Keratinocyte (primary cell): Measurements from ENCODE around the gene DPF3. TPM values are rescaled to one million over a fixed set of nuclear protein-coding genes. Genes with fewer than 3 reads are reported as not detected.

ENCODE experiments used
- DNase-seq: peaks from one replicate; pipeline ENCODE4 v3.0.0-alpha.2; 2011; ENCODE audit warnings: low read depth, missing footprints, low spot score
- FAIRE-seq: peaks from 2 replicates; lab custom pipeline; 2011; peaks lifted over from hg19 to GRCh38; lab: Jason Lieb, UNC
- H2AFZ ChIP-seq: 2 replicates; pipeline ENCODE4 v1.6.0; 2012; ENCODE audit warnings: low read length, control low read depth, inconsistent platforms; ENCODE audit not compliant: control insufficient read depth
- H3K27ac ChIP-seq: 2 replicates; pipeline ENCODE4 v1.5.1; 2011; ENCODE audit warnings: low read length; ENCODE audit not compliant: control insufficient read depth, insufficient read depth
- H3K27me3 ChIP-seq: 3 replicates; pipeline ENCODE4 v1.6.0; 2011; ENCODE audit warnings: low read length; ENCODE audit not compliant: control insufficient read depth, insufficient read depth; ENCODE audit errors: extremely low read depth
- H3K36me3 ChIP-seq, 2 experiments: 2 replicates in 1 of 2; 3 replicates in 1 of 2; pipeline ENCODE4 v1.5.1; 2011; ENCODE audit warnings: low read length in 2 of 2, mild to moderate bottlenecking in 1 of 2; ENCODE audit not compliant: control insufficient read depth in 2 of 2, insufficient read depth in 2 of 2; ENCODE audit errors: extremely low read depth in 1 of 2
- H3K4me1 ChIP-seq: 3 replicates; pipeline ENCODE4 v1.5.1; 2011; ENCODE audit warnings: low read length; ENCODE audit not compliant: control insufficient read depth, insufficient read depth; ENCODE audit errors: extremely low read depth
- H3K4me2 ChIP-seq: 3 replicates; pipeline ENCODE4 v1.6.0; 2011; ENCODE audit warnings: low read depth, low read length; ENCODE audit not compliant: control insufficient read depth, insufficient read depth; ENCODE audit errors: extremely low read depth
- H3K4me3 ChIP-seq, 3 experiments: fragments of 200-600 bp in 1 of 3; sonication (generic) in 1 of 3; 2 replicates in 2 of 3; 3 replicates in 1 of 3; pipeline ENCODE4 v1.5.1; 2011 to 2016; ENCODE audit warnings: low read length in 3 of 3, mild to moderate bottlenecking in 3 of 3, control low read depth in 2 of 3, inconsistent platforms in 1 of 3, low read depth in 1 of 3, mixed read lengths in 1 of 3, mixed run types in 1 of 3, moderate library complexity in 1 of 3; ENCODE audit not compliant: control insufficient read depth in 2 of 3, insufficient read depth in 2 of 3; ENCODE audit errors: extremely low read depth in 1 of 3
- H3K79me2 ChIP-seq: 2 replicates; pipeline ENCODE4 v1.6.0; 2012; ENCODE audit warnings: low read length; ENCODE audit not compliant: control insufficient read depth, insufficient read depth
- H3K9ac ChIP-seq: 3 replicates; pipeline ENCODE4 v1.6.0; 2011; ENCODE audit warnings: low read length; ENCODE audit not compliant: control insufficient read depth, insufficient read depth; ENCODE audit errors: extremely low read depth
- H3K9me1 ChIP-seq: 3 replicates; pipeline ENCODE4 v1.6.0; 2011; ENCODE audit warnings: low read length; ENCODE audit not compliant: control insufficient read depth, insufficient read depth; ENCODE audit errors: extremely low read depth
- H3K9me3 ChIP-seq: 2 replicates; pipeline ENCODE4 v1.5.1; 2012; ENCODE audit warnings: low read depth, low read length; ENCODE audit not compliant: control insufficient read depth
- H4K20me1 ChIP-seq: 3 replicates; pipeline ENCODE4 v1.6.0; 2011; ENCODE audit warnings: low read length; ENCODE audit not compliant: control insufficient read depth, insufficient read depth; ENCODE audit errors: extremely low read depth
- EZH2 ChIP-seq: IDR thresholded peaks from one replicate; pipeline ENCODE4 v1.6.1; 2012; ENCODE audit warnings: inconsistent platforms, mild to moderate bottlenecking, low read length, moderate library complexity
- dilution Hi-C: fragments of 300-500 bp; cut with MboI; formaldehyde crosslinking; loops from one replicate; pipeline ENCODE4 v1.7.0; 2020; ENCODE audit warnings: low sequenced_read_pairs; ENCODE audit not compliant: extremely low pct_ligation_motif_present
- polyA plus RNA-seq, 5 experiments: library from polyadenylated mRNA; depleted of rRNA in 3 of 5; stranded (reverse) in 3 of 5; stranded (forward) in 1 of 5; unstranded in 1 of 5; fragments of >200 nt; gene quantifications; 1 replicate in 1 of 5; 2 replicates in 3 of 5; 3 replicates in 1 of 5; pipeline versions ENCODE4 v1.2.1 to v1.2.3, GENCODE V29; 2011 to 2012; ENCODE audit warnings: missing spikeins in 2 of 5, low read depth in 1 of 5, low replicate concordance in 1 of 5
- TF ChIP-seq, protein P1 (sequence below), 3 experiments: IDR thresholded peaks in 1 of 3; conservative IDR thresholded peaks in 1 of 3; optimal IDR thresholded peaks in 1 of 3; 2 replicates in 2 of 3; 3 replicates in 1 of 3; pipeline versions ENCODE3 to v1.5.1; 2011; ENCODE audit warnings: low read length in 3 of 3, mild to moderate bottlenecking in 3 of 3, moderate library complexity in 2 of 3, control low read depth in 1 of 3, inconsistent platforms in 1 of 3; ENCODE audit not compliant: insufficient read depth in 2 of 3; ENCODE audit errors: extremely low read depth in 1 of 3

DPF3 gene
- polyA plus RNA-seq, 1 donor (not counting 4 experiments of a cell fraction or from before 2014, with no cell fraction given), result 1.1 TPM

DNA sequence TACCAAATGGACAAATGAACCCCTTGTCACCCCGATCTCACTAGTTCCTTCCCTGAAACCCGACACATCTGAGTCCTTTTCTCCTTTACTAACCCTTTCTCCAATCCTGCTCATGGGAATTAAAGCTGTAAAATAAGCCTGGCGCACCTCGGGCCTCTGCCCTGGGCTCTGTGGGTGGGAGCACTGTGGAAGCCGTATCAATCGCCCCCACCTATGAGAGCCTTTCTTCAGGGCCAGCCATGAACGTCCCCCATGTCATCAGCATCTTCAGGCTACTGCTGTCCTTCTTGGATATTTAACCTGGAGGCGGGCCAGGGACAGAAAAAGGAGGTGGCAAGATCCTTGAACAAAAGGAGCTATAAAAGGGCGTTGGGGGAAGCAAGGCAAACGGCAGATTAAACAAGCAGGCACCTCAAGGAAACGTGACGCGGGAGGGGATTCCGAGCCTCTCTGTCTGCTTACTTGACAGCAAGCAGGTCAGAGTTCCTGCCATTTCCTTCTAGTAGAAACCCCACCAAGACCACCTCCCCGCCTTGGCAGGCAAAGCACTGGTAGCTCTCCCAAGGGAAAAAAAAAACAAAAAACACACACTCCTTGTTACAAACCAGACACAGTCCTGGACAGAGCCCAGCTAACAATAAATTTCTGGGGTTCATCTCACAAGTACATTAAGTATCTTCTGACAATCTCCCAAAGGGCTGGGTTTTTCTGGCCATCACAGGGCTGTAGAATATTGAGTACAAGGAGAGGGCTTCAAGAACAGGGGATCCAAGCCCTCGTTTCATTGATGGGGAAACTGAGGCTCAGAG lies 62.9 kb downstream of the DPF3 start:
- Histone ChIP-seq H3K27ac (no peak overlapping the region), H2AFZ (no peak overlapping the region), H3K27me3 (peaks cover 10% of the 10 kb centered on the region), H3K36me3 (no peaks in the 10 kb centered on the region), H3K9ac (no peak overlapping the region), H3K4me3 (no peak overlapping the region), H3K9me1 (no peaks in the 10 kb centered on the region), H3K4me1 (no peaks in the 10 kb centered on the region), H3K4me2 (no peak overlapping the region), H3K79me2 (no peaks in the 10 kb centered on the region), H4K20me1 (no peaks in the 10 kb centered on the region), H3K9me3 (no peaks in the 10 kb centered on the region)
- FAIRE-seq (no peak), DNase-seq (no peak)
- dilution Hi-C loops, result no loop called here
- no peak for TF ChIP-seq EZH2
- TF ChIP-seq, protein P1, sequence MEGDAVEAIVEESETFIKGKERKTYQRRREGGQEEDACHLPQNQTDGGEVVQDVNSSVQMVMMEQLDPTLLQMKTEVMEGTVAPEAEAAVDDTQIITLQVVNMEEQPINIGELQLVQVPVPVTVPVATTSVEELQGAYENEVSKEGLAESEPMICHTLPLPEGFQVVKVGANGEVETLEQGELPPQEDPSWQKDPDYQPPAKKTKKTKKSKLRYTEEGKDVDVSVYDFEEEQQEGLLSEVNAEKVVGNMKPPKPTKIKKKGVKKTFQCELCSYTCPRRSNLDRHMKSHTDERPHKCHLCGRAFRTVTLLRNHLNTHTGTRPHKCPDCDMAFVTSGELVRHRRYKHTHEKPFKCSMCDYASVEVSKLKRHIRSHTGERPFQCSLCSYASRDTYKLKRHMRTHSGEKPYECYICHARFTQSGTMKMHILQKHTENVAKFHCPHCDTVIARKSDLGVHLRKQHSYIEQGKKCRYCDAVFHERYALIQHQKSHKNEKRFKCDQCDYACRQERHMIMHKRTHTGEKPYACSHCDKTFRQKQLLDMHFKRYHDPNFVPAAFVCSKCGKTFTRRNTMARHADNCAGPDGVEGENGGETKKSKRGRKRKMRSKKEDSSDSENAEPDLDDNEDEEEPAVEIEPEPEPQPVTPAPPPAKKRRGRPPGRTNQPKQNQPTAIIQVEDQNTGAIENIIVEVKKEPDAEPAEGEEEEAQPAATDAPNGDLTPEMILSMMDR (optimal IDR thresholded peaks at IDR 0.05 in 1 of 3, IDR thresholded peaks at IDR 0.05 in 1 of 3, conservative IDR thresholded peaks at IDR 0.05 in 1 of 3; ENCODE audit: extremely low read depth in 1 of 3, insufficient read depth in 2 of 3, low read length in 3 of 3), result no peak

- Histone ChIP-seq H3K27ac (no peak overlapping the region), H3K4me2 (no peak overlapping the region), H3K9me3 (no peaks in the 10 kb centered on the region), H3K27me3 (peaks cover 10% of the 10 kb centered on the region), H3K79me2 (no peaks in the 10 kb centered on the region), H4K20me1 (no peaks in the 10 kb centered on the region), H2AFZ (no peak overlapping the region), H3K36me3 (no peaks in the 10 kb centered on the region), H3K9ac (no peak overlapping the region), H3K9me1 (no peaks in the 10 kb centered on the region), H3K4me1 (no peaks in the 10 kb centered on the region), H3K4me3 (no peak overlapping the region)
- FAIRE-seq, result no peak
- DNase-seq, result no peak
- dilution Hi-C loops, result no loop called here
- TF ChIP-seq, protein P1 (optimal IDR thresholded peaks at IDR 0.05 in 1 of 3, IDR thresholded peaks at IDR 0.05 in 1 of 3, conservative IDR thresholded peaks at IDR 0.05 in 1 of 3; ENCODE audit: extremely low read depth in 1 of 3, insufficient read depth in 2 of 3, low read length in 3 of 3), result no peak
- no peak for TF ChIP-seq EZH2
These were observed 63.5 kb downstream of the DPF3 start for GRCh38 chr14:72830356-72830755.
